Lower leg skin (tissue), 3 donors: Measurements from ENCODE around the gene DLG2.

Experiments used
- POLR2A ChIP-seq, 2 donors: fragments of 450-650 bp; IDR thresholded peaks; one replicate each; pipeline ENCODE4 v1.6.1; 2016 to 2017; ENCODE audit warnings: antibody characterized with exemption in 2 of 2, mild to moderate bottlenecking in 1 of 2, moderate library complexity in 1 of 2
- TF ChIP-seq, protein P1 (sequence below), 3 donors: fragments of 450-650 bp; IDR thresholded peaks; one replicate each; pipeline ENCODE4 v1.5.1; 2016; ENCODE audit warnings: antibody characterized with exemption in 3 of 3, mild to moderate bottlenecking in 3 of 3, moderate library complexity in 2 of 3

DNA sequence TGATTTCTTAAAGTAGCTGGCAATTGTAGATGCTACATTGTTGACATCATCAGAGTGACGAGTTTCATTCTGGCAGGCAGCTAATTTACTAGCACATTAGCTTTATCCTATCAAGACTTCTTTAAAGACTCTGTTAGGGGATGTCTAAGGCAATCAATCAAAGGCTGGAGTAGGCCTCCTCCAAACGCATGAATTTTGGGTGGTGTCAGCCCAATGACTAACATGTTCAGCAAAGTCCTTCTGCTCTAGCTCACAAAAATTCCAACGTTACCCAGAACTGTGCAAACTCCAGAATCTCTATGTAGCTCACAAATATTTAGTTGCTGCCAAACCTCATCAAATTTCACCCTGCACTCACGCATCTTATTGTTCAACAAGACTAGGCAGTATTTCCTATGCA lies 395.6 kb downstream of the DLG2 start:
- TF ChIP-seq, protein P1, sequence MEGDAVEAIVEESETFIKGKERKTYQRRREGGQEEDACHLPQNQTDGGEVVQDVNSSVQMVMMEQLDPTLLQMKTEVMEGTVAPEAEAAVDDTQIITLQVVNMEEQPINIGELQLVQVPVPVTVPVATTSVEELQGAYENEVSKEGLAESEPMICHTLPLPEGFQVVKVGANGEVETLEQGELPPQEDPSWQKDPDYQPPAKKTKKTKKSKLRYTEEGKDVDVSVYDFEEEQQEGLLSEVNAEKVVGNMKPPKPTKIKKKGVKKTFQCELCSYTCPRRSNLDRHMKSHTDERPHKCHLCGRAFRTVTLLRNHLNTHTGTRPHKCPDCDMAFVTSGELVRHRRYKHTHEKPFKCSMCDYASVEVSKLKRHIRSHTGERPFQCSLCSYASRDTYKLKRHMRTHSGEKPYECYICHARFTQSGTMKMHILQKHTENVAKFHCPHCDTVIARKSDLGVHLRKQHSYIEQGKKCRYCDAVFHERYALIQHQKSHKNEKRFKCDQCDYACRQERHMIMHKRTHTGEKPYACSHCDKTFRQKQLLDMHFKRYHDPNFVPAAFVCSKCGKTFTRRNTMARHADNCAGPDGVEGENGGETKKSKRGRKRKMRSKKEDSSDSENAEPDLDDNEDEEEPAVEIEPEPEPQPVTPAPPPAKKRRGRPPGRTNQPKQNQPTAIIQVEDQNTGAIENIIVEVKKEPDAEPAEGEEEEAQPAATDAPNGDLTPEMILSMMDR (IDR thresholded peaks at IDR 0.05): no peak
- TF ChIP-seq POLR2A (IDR thresholded peaks at IDR 0.05): no peak
